Tibial nerve (tissue), 4 donors: ENCODE data around the gene CXCL16.
"Not testable (repeated sequence)": the region's sequence is repeated elsewhere in the genome, so short reads cannot be mapped to it uniquely, and the experiment has no call there.

Source experiments
- EP300 ChIP-seq, 2 donors: sonication (generic); formaldehyde crosslinking; IDR thresholded peaks; one replicate each; pipeline ENCODE4 v1.6.1; 2017; ENCODE audit warnings: antibody characterized with exemption in 2 of 2, mild to moderate bottlenecking in 1 of 2
- POLR2A ChIP-seq, 2 donors: fragments of 450-650 bp; IDR thresholded peaks; one replicate each; pipeline ENCODE4 v1.6.1; 2017; ENCODE audit warnings: antibody characterized with exemption in 2 of 2, mild to moderate bottlenecking in 2 of 2, moderate library complexity in 2 of 2
- TF ChIP-seq, protein P1 (sequence below), 5 experiments: fragments of 200-600 bp in 3 of 5; fragments of 450-650 bp in 2 of 5; sonication (generic) in 3 of 5; IDR thresholded peaks; one replicate each; pipeline ENCODE4 v1.5.1; 2016 to 2019; ENCODE audit warnings: antibody characterized with exemption in 5 of 5, mild to moderate bottlenecking in 3 of 5, moderate library complexity in 2 of 5

GRCh38 chr17:4689872-4690271 lies 49.9 kb downstream of the CXCL16 start:
- TF ChIP-seq POLR2A, EP300 (IDR thresholded peaks at IDR 0.05): not testable (repeated sequence)
- TF ChIP-seq, protein P1, sequence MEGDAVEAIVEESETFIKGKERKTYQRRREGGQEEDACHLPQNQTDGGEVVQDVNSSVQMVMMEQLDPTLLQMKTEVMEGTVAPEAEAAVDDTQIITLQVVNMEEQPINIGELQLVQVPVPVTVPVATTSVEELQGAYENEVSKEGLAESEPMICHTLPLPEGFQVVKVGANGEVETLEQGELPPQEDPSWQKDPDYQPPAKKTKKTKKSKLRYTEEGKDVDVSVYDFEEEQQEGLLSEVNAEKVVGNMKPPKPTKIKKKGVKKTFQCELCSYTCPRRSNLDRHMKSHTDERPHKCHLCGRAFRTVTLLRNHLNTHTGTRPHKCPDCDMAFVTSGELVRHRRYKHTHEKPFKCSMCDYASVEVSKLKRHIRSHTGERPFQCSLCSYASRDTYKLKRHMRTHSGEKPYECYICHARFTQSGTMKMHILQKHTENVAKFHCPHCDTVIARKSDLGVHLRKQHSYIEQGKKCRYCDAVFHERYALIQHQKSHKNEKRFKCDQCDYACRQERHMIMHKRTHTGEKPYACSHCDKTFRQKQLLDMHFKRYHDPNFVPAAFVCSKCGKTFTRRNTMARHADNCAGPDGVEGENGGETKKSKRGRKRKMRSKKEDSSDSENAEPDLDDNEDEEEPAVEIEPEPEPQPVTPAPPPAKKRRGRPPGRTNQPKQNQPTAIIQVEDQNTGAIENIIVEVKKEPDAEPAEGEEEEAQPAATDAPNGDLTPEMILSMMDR (IDR thresholded peaks at IDR 0.05), result not testable (repeated sequence)
